Pancreas (tissue), 10 donors: ENCODE data around the gene ZBTB46. TPM values are rescaled to one million over a fixed set of nuclear protein-coding genes. Genes with fewer than 3 reads are reported as not detected.

Experiments used
- ATAC-seq, 4 donors: fragments of 200-7000 bp; cut with Tn5 transposase; one replicate each; pipeline versions ENCODE4 v1.8.0 to v1.9.1; 2020; ENCODE audit warnings: mild to moderate bottlenecking in 4 of 4, moderate library complexity in 4 of 4
- DNase-seq, 6 donors: peaks; one replicate each; pipeline ENCODE4 v3.0.0-alpha.2; 2020
- FAIRE-seq: peaks from 2 replicates; lab custom pipeline; 2012; peaks lifted over from hg19 to GRCh38; lab: Jason Lieb, UNC
- H3K27ac ChIP-seq, 4 donors: fragments of 200-600 bp; sonication (generic); 1 replicate in 3 of 4; 2 replicates in 1 of 4; pipeline versions ENCODE4 v1.5.0 to v1.8.0; 2020
- H3K27me3 ChIP-seq, 4 donors: fragments of 200-600 bp; one replicate each; pipeline ENCODE4 v1.8.0; 2021
- H3K36me3 ChIP-seq, 3 donors: fragments of 200-600 bp; sonication (generic) in 1 of 3; one replicate each; pipeline versions ENCODE4 v1.5.0 to v1.8.0; 2020 to 2021
- H3K4me1 ChIP-seq, 3 donors: fragments of 200-600 bp; one replicate each; pipeline ENCODE4 v1.8.0; 2021
- H3K4me3 ChIP-seq, 4 donors: fragments of 200-600 bp; sonication (generic) in 2 of 4; one replicate each; pipeline versions ENCODE4 v1.5.0 to v1.8.0; 2020 to 2021
- H3K9me3 ChIP-seq, 4 donors: fragments of 200-600 bp; one replicate each; pipeline ENCODE4 v1.8.0; 2021
- WGBS, 2 donors: extraction: QIAGEN DNeasy Blood & Tissue Kit; methylation state at CpG; one replicate each; pipeline ENCODE4 v1.1.7; 2013; 5-methylcytosine and 5-hydroxymethylcytosine counted together
- intact Hi-C, 3 donors: fragments of 100-400 bp; cut with DNase I; formaldehyde crosslinking; loops; one replicate each; pipeline versions ENCODE4 v1.11.1 to v1.14.2; 2022
- polyA plus RNA-seq, 2 donors: library from polyadenylated mRNA; stranded (reverse); fragments of 200-250 nt; gene quantifications; one replicate each; pipeline ENCODE4 v1.2.3, GENCODE V29; 2013
- total RNA-seq, 6 donors: library from RNA; stranded (reverse); fragmentation: NEBNext Ultra II Directional in 4 of 6; extraction: Animal tissue kit (Norgen Biotek cat#: 25700) in 4 of 6; gene quantifications; one replicate each; pipeline versions ENCODE4 v1.2.1 to v1.2.4, GENCODE V29; 2021 to 2023
- TF ChIP-seq, protein P1 (sequence below), 4 donors: fragments of 200-600 bp; sonication (generic) in 3 of 4; IDR thresholded peaks; one replicate each; pipeline versions ENCODE4 v1.5.0 to v1.8.0; 2021; ENCODE audit warnings: antibody characterized with exemption in 4 of 4
- donor health status: healthy with polysubstance abuse.
- donor health status: DM: no; HTN: no; CAD: no; lungs with moderate emphysema.
- donor health status: DM: no; HTN: no; CAD: no.
- donor health status: control.
- donor health status: control.
- donor health status: Bipolar disorder and iron deficiency.
- donor health status: DM: yes; HTN: yes; CAD: no.
- donor health status: DM: no; HTN: no; CAD: no.
- donor health status: DM: no; HTN: no; CAD: no.
- donor health status: DM: yes; HTN: yes; CAD: no.

The ZBTB46 gene
- total and polyA plus RNA-seq, 8 donors = 2.2 to 7.4 (median 3.0) TPM

DNA sequence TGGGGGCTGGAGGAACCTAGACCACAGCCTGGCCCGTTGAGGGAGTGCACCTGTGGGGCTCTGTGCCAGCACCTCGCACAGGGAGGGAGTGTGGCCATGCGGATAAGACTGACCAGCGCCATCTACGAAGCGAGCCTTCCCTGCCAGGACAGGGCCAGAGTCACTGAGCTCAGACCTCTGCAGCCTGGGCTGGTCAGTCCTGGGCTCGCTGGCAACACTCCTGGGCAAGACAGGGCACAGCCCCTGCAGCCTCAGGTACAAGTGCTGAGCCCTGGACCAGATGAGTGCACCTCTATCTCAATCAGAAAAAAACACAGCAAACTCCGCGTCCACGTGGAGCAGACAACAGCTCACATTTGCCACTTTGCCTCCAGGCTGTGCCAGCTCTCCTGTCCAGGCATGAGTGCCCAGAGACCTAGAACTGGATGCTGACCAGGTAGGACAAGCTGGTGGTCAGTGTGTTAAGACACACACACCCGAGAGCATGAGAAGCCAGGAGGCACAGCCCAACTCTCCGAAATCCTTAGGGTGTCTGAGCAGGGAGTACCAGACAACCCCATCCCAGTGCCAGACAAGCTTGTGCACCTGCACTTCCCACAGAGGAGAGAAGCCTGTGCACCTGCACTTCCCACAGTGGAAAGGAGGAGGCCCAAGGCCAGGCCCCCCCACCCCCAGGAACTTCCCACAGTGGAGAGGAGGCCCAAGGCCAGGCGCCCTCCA lies 128.2 kb downstream of the ZBTB46 start:
- TF ChIP-seq, protein P1, sequence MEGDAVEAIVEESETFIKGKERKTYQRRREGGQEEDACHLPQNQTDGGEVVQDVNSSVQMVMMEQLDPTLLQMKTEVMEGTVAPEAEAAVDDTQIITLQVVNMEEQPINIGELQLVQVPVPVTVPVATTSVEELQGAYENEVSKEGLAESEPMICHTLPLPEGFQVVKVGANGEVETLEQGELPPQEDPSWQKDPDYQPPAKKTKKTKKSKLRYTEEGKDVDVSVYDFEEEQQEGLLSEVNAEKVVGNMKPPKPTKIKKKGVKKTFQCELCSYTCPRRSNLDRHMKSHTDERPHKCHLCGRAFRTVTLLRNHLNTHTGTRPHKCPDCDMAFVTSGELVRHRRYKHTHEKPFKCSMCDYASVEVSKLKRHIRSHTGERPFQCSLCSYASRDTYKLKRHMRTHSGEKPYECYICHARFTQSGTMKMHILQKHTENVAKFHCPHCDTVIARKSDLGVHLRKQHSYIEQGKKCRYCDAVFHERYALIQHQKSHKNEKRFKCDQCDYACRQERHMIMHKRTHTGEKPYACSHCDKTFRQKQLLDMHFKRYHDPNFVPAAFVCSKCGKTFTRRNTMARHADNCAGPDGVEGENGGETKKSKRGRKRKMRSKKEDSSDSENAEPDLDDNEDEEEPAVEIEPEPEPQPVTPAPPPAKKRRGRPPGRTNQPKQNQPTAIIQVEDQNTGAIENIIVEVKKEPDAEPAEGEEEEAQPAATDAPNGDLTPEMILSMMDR (IDR thresholded peaks at IDR 0.05) = no peak
- FAIRE-seq = no peak

DNA sequence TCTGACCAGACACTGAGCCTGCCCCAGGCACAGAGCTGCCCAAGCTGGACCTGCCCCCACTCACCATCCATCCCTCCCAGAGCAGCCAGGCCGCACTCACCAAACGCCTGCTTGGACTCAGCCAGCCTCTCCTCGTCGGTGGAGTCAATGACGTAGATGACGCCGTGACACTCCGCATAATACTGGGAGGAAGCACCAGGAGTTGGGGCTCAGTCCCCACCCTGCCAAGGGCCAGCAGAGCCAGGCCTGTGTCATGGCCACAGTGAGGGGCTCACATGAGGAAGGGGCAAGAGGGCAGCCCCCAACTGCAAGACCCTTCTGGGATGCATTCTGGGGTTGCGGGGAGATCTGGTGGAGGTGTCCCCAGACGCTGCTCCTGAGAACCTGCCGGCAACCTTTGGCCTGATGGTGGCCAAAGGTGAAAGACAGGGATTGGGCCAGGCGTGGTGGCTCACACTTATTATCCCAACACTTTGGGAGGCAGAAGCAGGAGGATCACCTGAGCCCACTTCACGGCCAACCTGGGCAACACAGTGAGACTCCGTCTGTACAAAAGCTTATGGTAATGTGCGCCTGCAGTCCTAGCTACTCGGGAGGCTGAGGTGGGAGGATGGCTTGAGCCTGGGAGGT lies 128.9 kb downstream of the ZBTB46 start:
- FAIRE-seq (no peak), DNase-seq (peak in 1 of 6 donors; percentile 72), ATAC-seq (no peak)
- no peak overlapping the region for H3K4me3 ChIP-seq
- 90 to 91% methylated on average over 16 of the region's 16 CpGs for WGBS, 2 donors
- intact Hi-C loops = no loop called here
- H3K27me3 ChIP-seq = no peaks in the 10 kb centered on the region
- H3K36me3 ChIP-seq = peaks cover 0 to 7% (median 0%) of the 10 kb centered on the region in 3 donors
- peaks cover 0 to 9% (median 6%) of the 10 kb centered on the region in 3 donors for H3K4me1 ChIP-seq
- H3K9me3 ChIP-seq = no peaks in the 10 kb centered on the region
- TF ChIP-seq, protein P1 (IDR thresholded peaks at IDR 0.05) = no peak
- H3K27ac ChIP-seq = no peak overlapping the region

More for the DNA sequence above, 128.2 kb downstream of the ZBTB46 start:
- Histone ChIP-seq H3K27me3 (no peaks in the 10 kb centered on the region), H3K4me1 (peaks cover 0 to 6% (median 6%) of the 10 kb centered on the region in 3 donors), H3K27ac (no peak overlapping the region), H3K4me3 (no peak overlapping the region), H3K36me3 (peaks cover 0 to 7% (median 0%) of the 10 kb centered on the region in 3 donors), H3K9me3 (no peaks in the 10 kb centered on the region)
- intact Hi-C loops = no loop called here
- no peak for ATAC-seq
- no peak for DNase-seq
- WGBS, 2 donors = 67 to 69% methylated on average over 12 to 13 of the region's 13 CpGs

DNA sequence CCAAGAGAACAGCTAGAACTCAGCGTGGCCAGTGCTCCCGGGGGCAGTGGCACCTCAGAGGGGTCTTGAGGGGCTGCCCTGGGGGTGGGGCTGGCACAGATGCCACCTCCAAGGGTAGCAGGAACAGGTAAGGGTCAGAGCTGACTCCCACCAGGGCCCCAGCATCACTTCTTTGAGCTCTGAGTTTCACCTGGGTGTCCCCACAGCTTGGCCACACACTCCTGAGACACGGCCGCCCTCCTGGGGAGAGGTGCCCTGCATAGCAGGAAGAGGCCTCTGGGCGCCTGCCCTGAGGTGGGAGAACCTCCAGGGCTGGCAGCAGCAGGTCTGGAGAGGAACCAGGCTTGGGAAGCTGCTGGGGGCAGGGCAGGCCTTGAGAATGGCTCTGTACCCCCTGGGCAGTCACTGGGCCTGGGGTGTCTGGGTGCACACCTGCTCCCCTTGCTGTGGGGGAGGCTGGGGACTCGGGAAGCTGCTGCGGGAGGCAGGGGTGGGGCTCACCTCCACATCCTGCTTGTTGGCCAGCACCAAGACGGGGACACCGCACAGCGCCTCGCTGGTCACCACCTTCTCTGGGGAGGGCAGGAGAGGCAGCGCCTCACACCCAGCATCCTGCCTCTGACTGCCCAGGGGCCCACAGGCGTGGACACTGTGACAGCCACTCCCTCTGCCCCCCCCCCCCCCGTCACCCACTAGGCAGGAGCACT lies 129.6 kb downstream of the ZBTB46 start:
- FAIRE-seq = no peak
- WGBS, 2 donors = 83 to 89% methylated on average over 14 of the region's 14 CpGs

DNA sequence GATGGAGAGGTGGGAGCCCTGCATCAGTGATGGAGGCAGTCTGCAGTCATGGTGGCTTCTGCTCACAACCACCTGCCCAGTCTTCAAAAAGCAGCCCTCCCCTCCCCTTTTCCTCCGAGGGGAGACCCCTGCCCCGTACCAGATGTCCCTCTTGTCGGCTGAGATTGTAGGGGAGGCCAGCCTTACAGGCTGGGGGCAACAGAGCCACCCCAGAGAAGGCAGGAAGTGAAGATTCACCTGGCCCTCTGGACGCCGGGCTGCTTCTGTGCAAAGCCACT lies 130.1 kb downstream of the ZBTB46 start:
- peaks cover 0 to 12% (median 0%) of the 10 kb centered on the region in 3 donors for H3K4me1 ChIP-seq
- TF ChIP-seq, protein P1 (IDR thresholded peaks at IDR 0.05) = no peak
- no peaks in the 10 kb centered on the region for H3K9me3 ChIP-seq
- intact Hi-C loops = no loop called here
- H3K27me3 ChIP-seq = no peaks in the 10 kb centered on the region
- WGBS, 2 donors = 80 to 88% methylated on average over 4 to 5 of the region's 5 CpGs
- H3K36me3 ChIP-seq = peaks cover 0 to 7% (median 0%) of the 10 kb centered on the region in 3 donors
- no peak overlapping the region for H3K4me3 ChIP-seq
- FAIRE-seq (no peak), ATAC-seq (no peak), DNase-seq (no peak)
- no peak overlapping the region for H3K27ac ChIP-seq

More for the DNA sequence above, 129.6 kb downstream of the ZBTB46 start:
- peaks cover 0 to 13% (median 2%) of the 10 kb centered on the region in 3 donors for H3K4me1 ChIP-seq
- intact Hi-C loops = no loop called here
- H3K9me3 ChIP-seq = no peaks in the 10 kb centered on the region
- TF ChIP-seq, protein P1 (IDR thresholded peaks at IDR 0.05) = no peak
- DNase-seq (peak in 2 of 6 donors; percentile 34 to 77), ATAC-seq (no peak)
- H3K4me3 ChIP-seq = no peak overlapping the region
- peaks cover 0 to 7% (median 0%) of the 10 kb centered on the region in 3 donors for H3K36me3 ChIP-seq
- H3K27me3 ChIP-seq = no peaks in the 10 kb centered on the region
- no peak overlapping the region for H3K27ac ChIP-seq
